ENCODE measurements around the gene EMX2.

DNA sequence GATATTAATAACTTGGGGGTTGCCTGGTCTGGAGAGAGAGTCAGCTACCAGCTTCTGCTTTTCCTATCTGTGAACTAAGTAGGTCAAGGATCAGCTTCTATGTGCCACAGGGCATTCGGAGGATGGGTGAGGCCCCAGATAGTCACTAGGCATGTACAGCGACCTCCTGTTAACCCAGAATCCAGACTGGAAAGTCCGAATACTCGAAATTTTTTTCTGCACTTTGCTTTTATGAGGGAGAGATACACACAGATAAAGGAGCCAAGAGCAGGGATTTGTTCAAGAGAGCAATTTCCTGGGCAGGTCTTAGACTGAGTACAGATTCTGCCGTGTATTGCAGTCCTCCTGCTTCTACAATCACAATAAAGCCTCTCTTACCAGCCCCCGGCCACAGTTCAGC, 54.2 kb downstream of the EMX2 start:
- no peak for TF ChIP-seq CTCF (IDR thresholded peaks at IDR 0.05)
- no peak for TF ChIP-seq POLR2A (IDR thresholded peaks at IDR 0.05)
- TF ChIP-seq POLR2AphosphoS5 (IDR thresholded peaks at IDR 0.05) = no peak

All from prostate gland (tissue), 2 donors.